Frontal cortex (tissue), 4 donors: ENCODE measurements around the gene EGFR. TPM values are rescaled to one million over a fixed set of nuclear protein-coding genes. Genes with fewer than 3 reads are reported as not detected.

Experiments
- DNase-seq, 2 donors: peaks; one replicate each; pipeline ENCODE4 v3.0.0; 2012; ENCODE audit warnings: low spot score in 2 of 2
- FAIRE-seq: peaks from 2 replicates; lab custom pipeline; 2012; peaks lifted over from hg19 to GRCh38; lab: Jason Lieb, UNC
- total RNA-seq: library from RNA; depleted of rRNA; stranded (reverse); fragments of >200 nt; gene quantifications from one replicate; pipeline ENCODE4 v1.2.3, GENCODE V29; 2014
- donor health status: control.
- donor health status: control.
- donor health status: control.

The EGFR gene
- total RNA-seq, 1 donor from 2014 or later, result 5.3 TPM

DNA sequence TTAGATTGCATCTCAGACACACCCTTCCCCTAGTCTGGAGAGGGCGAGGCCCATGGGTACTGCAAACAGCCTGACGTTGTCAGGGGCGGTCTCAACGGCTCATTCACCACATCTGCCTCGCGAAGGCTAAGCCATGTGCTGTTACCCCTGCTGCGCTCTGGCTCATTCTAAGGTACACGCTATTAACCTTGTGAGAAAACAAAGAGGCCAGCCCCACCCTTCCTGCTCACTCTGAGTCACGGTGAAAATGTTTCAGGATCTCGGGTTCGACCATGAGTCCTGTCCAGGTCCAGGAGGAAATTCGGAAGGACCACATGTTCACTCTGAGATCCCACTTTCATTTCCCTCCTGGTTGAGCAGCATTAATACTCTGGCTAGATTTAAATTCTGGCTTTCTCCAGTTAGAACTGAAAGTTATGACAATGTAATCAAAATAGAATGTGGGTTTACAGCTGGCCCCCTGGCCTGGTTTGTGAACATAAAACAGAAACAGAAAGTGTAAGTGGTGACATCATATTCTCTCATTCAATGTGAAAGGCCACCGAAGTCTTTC is 55.2 kb downstream of the EGFR start:
- DNase-seq, result no peak
- no peak for FAIRE-seq

GRCh38 chr7:55075464-55076021 is 56.7 kb downstream of the EGFR start:
- FAIRE-seq (no peak), DNase-seq (no peak)

DNA sequence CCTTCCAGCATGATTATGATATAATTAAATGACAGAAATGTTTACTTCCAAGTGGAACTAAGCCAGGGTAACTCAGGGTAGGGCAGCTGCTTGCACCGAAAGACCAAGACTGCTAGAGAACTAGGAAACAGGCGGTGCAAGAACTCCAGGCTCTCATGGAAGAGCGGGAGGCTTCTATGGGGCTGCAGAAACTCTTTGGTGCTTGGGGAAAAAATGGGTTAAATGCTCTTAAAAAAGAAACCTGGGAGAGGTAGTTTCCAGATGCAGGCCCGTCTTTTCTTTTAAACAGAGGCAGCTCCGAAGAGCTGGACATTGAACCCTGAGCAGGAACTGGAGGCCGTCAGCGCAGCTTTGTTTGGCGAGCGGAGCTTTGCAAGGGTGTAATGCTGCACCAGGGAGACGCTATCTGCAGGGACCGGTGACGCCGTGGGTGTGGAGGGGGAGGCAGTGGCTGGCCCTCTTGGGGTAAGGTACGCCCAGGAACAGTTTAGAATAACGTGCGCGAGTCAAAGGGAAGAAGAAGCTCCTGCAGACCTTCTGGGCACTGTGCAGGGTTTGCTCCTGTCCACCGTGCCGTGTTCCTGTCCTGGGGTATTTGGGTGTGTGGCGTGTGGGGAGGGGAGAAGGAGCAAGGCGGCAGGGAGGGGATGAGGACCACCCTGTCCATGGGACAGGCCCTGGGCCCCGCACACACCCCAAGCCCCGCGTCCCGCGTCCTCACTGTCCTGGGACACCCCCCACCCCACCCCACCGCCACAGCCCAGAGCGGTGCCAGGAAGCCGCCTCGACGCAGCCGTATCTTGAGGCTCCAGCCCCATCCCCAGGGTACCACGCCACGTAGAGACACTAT is 59.0 kb downstream of the EGFR start:
- DNase-seq (no peak), FAIRE-seq (no peak)

GRCh38 chr7:55078465-55079372 is 59.9 kb downstream of the EGFR start:
- no peak for FAIRE-seq
- DNase-seq, result no peak

DNA sequence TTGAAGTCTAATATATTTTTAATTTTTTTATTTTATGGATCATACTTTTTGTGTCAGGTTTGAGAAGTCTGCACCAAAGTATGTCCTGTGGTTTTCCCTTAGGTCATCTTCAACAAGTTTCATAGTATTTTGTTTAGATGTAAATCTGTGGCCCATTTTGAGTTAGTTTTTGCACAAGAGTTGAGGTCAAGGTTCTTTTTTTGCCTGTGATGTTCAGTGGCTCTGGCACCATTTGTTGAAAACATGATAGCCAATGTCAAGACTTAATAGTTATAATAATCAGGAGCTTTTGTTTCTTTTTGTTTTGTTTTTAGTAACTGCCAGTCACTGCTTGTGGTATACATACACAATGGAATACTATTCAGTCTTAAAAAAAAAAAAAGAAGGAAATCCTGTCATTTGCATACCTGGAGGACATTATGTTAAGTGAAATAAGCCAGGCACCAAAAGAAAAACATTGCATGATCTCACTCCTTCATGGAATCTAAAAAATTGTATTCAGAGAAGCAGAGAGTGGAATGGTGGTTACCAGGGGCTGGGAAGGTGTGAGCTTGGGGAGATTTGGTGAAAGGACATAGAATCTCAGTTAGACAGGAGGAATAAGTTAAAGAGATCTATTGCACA is 61.3 kb downstream of the EGFR start:
- FAIRE-seq (no peak), DNase-seq (no peak)

GRCh38 chr7:55081068-55081467 is 62.3 kb downstream of the EGFR start:
- FAIRE-seq (no peak), DNase-seq (no peak)

DNA sequence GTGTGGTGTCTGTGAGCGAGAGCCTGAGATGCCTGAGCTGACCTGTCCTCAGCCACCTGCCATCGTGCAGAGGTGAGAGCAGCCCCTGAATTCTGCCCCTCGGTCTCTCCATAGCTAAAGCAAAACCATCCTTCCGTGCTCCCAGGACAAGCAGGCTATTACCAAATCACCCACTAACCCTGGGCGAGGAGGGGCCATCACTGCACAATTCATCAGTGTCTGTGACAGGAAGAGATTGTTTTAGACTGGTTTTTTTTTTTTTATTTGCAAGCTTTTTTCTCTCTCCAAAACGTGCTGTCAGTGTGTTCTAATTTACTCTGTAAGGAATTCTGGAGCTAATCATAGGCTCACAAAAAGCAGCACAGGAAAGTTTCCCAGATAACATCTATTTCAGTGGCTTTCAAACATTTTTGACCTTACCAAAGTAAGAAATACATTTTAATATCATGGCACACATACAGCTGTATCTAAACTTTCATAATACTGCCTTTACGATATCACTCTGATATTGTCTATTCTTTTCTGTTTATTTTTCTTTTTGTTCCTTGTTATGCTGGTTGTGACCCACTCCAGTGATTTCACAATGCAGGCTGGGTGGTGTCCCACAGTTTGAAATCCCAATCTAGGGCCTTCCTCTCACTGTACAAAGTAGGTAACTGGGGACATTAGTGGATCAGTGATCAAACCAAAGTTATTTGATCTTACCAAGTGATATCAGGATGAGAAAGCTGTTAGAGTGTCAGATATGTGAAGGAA is 62.8 kb downstream of the EGFR start:
- FAIRE-seq (no peak), DNase-seq (no peak)

DNA sequence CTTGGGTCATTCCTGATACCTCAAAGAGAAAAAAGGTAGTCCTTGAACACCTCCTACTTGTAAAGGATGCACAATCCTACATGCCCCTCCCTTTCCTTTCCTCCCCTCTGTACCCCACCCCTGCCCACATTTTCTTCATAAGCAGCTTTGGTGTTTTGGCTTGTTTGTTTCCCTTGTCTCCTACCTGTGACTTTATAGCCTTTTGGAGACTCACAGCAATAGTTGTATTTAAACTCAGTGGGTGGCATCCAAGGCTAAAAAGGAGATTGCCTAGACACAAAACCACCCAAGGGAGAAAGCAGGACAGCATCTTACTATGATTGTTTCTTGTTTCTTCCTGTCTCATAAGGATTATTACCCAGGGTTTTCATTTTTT is 63.4 kb downstream of the EGFR start:
- DNase-seq (no peak), FAIRE-seq (no peak)

- no peak for DNase-seq
- no peak for FAIRE-seq
Measured at GRCh38 chr7:55083206-55083605, 64.4 kb downstream of the EGFR start.

DNA sequence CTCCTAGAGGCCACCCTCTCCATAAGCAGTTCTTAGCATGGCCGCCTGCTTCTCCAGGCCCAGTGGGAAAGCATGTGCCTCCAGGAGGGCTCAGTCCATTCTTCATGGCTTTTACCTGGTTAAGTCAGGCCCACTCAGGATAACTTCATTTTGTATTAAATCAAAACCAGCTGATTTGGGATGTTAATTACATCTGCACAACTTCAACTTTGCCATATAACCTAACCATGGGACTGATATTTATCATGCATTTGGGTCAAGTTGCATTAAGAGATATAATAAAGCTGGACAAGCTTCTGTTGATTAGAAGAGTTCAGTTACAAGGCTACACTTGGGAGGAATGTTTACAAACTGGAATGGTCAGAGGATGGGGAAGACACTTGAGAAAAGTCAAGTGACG is 65.5 kb downstream of the EGFR start:
- FAIRE-seq (no peak), DNase-seq (no peak)

DNA sequence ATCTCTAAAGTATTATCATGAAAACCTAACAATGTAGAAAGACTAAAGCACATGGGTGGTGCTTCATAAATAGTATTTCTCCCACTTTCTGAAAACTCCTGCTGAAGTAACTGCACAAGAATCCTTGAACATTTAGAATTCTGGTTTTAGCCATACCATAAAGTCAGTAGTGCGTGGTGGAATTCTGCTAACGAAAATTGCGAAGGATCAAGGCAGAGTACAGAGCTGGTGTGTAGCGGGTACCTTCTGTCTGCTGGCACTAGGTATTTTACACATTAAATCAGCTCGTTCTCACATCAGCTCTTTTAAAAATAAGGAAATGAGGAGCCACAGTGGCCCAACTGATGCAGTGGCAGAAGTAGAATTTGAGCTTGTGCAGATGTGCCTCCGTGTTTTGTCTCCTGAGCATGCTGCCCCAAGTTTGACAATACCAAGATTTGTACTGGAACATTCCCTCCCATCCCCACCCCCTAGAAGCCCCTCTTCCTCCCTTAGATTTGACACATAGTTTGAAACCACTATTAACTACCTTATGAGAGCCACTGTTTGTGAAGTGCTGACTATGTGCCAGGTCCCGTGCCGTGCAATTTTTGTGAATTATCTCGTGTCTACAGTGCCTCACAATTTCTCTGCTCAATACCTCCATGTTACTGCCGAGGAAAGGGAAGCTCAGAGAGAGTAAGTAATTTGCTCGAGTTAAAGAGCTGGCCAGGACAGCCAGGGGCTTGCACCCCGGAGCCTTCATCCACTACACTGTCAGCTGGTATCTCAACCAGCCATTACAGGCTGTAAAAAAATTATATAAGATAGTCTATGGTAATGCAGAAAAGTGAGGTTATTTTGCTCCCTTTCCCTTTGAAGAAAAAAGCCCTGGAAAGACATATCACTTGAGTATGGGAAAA is 66.9 kb downstream of the EGFR start:
- DNase-seq, result no peak
- FAIRE-seq, result no peak

DNA sequence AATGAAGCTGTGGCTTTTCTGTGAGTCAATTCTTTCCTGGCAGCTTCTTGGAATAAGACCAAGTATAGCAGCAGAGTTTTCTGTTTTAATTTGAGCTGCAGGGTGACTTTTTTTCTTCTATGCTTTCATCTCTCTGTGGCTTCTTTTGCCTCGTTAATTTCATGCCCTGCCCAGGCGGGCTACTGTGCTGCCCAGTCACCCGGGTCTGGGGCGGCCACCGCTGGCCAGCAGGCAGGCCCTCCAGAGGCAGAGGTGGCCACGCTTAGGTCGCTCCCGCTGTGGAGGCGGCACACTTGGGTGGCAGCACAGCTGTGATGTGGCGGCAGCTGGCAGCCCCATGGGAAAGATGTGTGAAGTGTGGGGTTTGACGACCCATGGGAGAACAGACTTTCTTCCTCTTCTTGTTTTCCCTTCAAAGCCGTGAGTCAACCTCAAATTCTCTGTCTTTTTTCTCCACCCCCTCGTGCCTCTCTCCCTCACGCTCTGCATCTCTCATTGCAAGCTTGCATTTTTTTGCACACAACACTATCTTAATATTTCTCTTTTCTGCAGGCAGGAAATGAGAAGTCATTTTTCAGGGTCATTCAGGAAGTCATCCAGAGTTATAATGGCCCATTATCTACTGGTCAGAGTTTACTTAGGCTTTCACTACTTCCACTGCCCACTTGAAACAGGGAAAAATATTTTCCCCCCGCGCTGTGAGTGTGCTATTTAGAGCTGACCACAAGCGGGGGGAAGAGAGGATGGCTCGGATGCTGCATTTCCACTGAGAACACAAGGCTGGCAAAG is 67.8 kb downstream of the EGFR start:
- no peak for FAIRE-seq
- peak in 1 of 2 donors; percentile 36 for DNase-seq

DNA sequence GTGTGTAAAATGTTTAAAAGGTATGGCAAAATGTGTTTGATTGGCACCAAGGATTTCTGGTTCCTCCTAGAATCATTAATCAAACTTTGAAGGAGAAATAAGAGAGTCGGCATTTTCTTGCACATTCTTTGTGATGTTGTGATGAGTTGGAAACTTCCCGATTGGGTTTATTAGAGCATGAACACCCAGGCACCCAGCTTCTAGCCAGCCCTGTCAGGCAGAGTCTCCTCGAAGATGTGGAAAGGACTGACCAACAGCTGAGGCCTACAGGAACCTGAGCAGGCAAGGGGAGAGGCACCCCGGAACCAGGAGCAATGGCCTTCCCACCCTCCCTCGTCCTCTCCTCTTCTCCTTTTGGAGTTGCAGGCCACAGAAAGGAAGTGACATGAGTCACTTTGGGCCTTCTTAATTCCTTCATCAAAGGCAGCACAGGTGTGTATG is 68.7 kb downstream of the EGFR start:
- no peak for FAIRE-seq
- DNase-seq, result no peak

DNA sequence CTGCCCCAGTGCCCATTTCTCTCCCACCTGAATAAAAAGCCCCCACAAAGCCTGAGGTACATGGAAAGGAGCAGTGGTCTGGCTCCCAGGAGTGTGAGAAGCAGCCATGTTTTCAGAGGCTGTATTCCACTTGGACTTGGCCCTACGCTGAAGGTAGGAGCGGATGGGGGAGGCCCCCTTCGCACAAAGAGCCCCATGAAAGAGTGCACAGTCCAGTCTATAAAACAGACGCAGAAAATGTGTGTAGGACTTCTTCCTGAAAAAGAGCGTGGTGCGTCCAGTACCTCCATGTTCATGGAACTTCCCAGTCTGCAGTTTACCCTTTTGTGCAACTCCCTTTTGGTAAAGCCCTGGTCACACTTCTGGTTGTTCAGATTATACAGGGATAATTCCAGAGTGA is 69.3 kb downstream of the EGFR start:
- no peak for FAIRE-seq
- DNase-seq, result no peak

DNA sequence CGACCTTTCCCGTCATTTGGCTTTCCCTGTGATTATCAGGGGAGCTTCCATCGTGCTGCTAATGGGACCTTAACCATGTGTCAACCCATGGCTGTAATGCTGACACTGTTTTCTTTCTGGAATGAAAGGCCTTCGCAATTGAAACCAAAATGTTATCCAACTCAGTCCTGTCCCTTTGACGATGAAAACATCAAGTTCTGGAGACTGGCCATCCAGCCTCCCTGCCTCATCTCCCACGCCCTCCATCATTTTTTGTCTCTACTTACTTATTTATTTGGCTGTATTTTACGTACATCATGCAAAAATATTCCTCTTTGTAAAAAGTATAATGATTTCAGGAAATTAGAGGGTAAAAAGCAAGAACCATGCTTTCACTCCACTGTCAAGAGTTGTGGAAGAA is 69.8 kb downstream of the EGFR start:
- DNase-seq, result no peak
- no peak for FAIRE-seq

GRCh38 chr7:55092186-55092974 is 73.6 kb downstream of the EGFR start:
- FAIRE-seq (no peak), DNase-seq (no peak)

GRCh38 chr7:55092975-55093373 is 74.2 kb downstream of the EGFR start:
- DNase-seq, result no peak
- no peak for FAIRE-seq
